OCI-LY1 (cell line): ENCODE data around the gene PCDHA1.

Experiments
- H2AFZ ChIP-seq: fragments of 200-600 bp; sonication (generic), shearing (Covaris generic); 2 replicates; pipeline ENCODE4 v1.6.0; 2014; ENCODE audit warnings: antibody characterized with exemption, mild to moderate bottlenecking, low read length
- H3F3A ChIP-seq: fragments of 200-600 bp; sonication (generic), shearing (Covaris generic); 2 replicates; pipeline ENCODE4 v1.6.0; 2014; ENCODE audit warnings: mild to moderate bottlenecking, antibody characterized with exemption, low read length, moderate library complexity; ENCODE audit not compliant: insufficient read depth
- H3K27ac ChIP-seq: fragments of 200-600 bp; sonication (generic); 2 replicates; pipeline ENCODE4 v1.5.1; 2014; ENCODE audit warnings: low read length, mixed run types, mild to moderate bottlenecking, low read depth; ENCODE audit not compliant: poor library complexity, severe bottlenecking
- H3K27me3 ChIP-seq: fragments of 200-600 bp; sonication (generic); 2 replicates; pipeline ENCODE4 v1.6.0; 2014; ENCODE audit warnings: antibody characterized with exemption, mild to moderate bottlenecking, low read length, moderate library complexity; ENCODE audit not compliant: insufficient read depth
- H3K36me3 ChIP-seq: fragments of 200-600 bp; sonication (generic); 2 replicates; pipeline ENCODE4 v1.6.1; 2014; ENCODE audit warnings: mild to moderate bottlenecking, antibody characterized with exemption, low read length, moderate library complexity, mixed read lengths; ENCODE audit not compliant: insufficient read depth
- H3K4me1 ChIP-seq: fragments of 200-600 bp; sonication (generic); 2 replicates; pipeline ENCODE4 v1.5.1; 2014; ENCODE audit warnings: mild to moderate bottlenecking, low read length, moderate library complexity; ENCODE audit not compliant: insufficient read depth, severe bottlenecking
- H3K4me2 ChIP-seq: fragments of 200-600 bp; sonication (generic), shearing (Covaris generic); 2 replicates; pipeline ENCODE4 v1.6.1; 2014; ENCODE audit warnings: low read length
- H3K4me3 ChIP-seq: fragments of 200-600 bp; sonication (generic); 2 replicates; pipeline ENCODE4 v1.5.1; 2014; ENCODE audit warnings: low read length, low read depth, mild to moderate bottlenecking, mixed read lengths; ENCODE audit not compliant: poor library complexity, severe bottlenecking
- H3K79me2 ChIP-seq: fragments of 200-600 bp; shearing (Covaris generic); 2 replicates; pipeline ENCODE4 v1.6.1; 2016; ENCODE audit warnings: mixed run types, low read length, mixed read lengths; ENCODE audit not compliant: insufficient read depth
- H3K9ac ChIP-seq: fragments of 200-600 bp; sonication (generic), shearing (Covaris generic); 2 replicates; pipeline ENCODE4 v1.6.1; 2014; ENCODE audit warnings: mild to moderate bottlenecking, low read length, mixed read lengths
- H3K9me2 ChIP-seq: fragments of 200-600 bp; sonication (generic), shearing (Covaris generic); 2 replicates; pipeline ENCODE4 v1.6.1; 2014; ENCODE audit warnings: low read depth, mild to moderate bottlenecking, low read length, mixed read lengths
- H3K9me3 ChIP-seq: fragments of 200-600 bp; shearing (Covaris generic); 2 replicates; pipeline ENCODE4 v1.6.1; 2014; ENCODE audit warnings: low read length, mixed read lengths
- H4K20me1 ChIP-seq: fragments of 200-600 bp; sonication (generic), shearing (Covaris generic); 2 replicates; pipeline ENCODE4 v1.6.0; 2016; ENCODE audit warnings: mild to moderate bottlenecking, low read length; ENCODE audit not compliant: insufficient read depth
- EZH2 ChIP-seq: fragments of 200-600 bp; sonication (generic), shearing (Covaris generic); IDR thresholded peaks from 2 replicates; pipeline ENCODE4 v1.8.0; 2017; ENCODE audit warnings: borderline replicate concordance, mixed run types, mild to moderate bottlenecking, antibody characterized with exemption, low read length, moderate library complexity, mixed read lengths
- TF ChIP-seq, protein P1 (sequence below): fragments of 200-600 bp; sonication (generic), shearing (Covaris generic); IDR thresholded peaks from 2 replicates; pipeline ENCODE4 v1.5.1; 2017; ENCODE audit warnings: mild to moderate bottlenecking, antibody characterized with exemption, low read length, moderate library complexity, mixed read lengths

Gene PCDHA1

DNA sequence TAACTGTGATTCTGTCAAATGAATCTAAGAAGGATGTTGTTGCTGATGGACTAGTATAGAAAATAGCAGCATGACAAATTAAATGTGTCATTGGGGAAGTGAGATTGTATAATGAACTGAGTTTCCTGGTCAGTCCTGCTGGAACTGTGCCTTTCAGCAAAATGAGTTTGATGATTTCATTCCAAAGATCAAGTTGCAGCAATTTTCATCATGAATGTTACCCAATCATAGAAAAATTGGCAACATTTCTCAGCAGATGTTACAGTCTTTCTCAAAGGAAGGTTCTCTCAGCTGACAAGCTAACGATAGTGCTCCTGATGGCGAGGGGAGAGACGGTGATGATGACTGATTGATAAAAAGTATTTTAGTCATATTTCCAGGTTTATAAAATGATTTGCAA lies 191.1 kb downstream of the PCDHA1 start:
- no peak overlapping the region for H3K27ac ChIP-seq

DNA sequence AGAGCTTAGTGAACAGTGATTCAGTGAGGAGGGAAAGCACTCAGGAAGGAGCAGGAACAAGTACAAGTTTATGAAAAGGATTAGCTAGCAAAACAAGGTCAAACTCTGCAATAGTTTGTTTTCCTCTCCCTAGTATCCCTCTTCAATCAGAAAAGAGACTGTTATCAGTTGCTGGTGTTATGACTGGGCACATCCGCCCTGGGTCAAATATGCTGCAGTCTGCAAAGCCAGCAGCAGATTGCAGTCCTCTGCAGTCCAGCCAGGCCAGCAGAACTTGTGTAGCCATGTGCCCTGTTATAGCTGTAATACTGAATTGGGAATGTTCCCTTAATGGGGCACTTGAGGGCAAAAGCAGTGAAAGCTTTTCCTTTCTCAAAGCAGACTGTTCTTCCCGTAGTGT lies 192.3 kb downstream of the PCDHA1 start:
- Histone ChIP-seq H3K27me3 (no peaks in the 10 kb centered on the region), H3K9ac (no peak overlapping the region), H3K9me3 (no peaks in the 10 kb centered on the region), H3K27ac (no peak overlapping the region), H3K36me3 (no peaks in the 10 kb centered on the region), H3F3A (no peaks in the 10 kb centered on the region), H3K79me2 (no peaks in the 10 kb centered on the region), H3K9me2 (no peaks in the 10 kb centered on the region), H3K4me2 (no peak overlapping the region), H4K20me1 (no peaks in the 10 kb centered on the region), H2AFZ (no peak overlapping the region), H3K4me1 (no peaks in the 10 kb centered on the region), H3K4me3 (no peak overlapping the region)
- TF ChIP-seq EZH2: no peak
- TF ChIP-seq, protein P1, sequence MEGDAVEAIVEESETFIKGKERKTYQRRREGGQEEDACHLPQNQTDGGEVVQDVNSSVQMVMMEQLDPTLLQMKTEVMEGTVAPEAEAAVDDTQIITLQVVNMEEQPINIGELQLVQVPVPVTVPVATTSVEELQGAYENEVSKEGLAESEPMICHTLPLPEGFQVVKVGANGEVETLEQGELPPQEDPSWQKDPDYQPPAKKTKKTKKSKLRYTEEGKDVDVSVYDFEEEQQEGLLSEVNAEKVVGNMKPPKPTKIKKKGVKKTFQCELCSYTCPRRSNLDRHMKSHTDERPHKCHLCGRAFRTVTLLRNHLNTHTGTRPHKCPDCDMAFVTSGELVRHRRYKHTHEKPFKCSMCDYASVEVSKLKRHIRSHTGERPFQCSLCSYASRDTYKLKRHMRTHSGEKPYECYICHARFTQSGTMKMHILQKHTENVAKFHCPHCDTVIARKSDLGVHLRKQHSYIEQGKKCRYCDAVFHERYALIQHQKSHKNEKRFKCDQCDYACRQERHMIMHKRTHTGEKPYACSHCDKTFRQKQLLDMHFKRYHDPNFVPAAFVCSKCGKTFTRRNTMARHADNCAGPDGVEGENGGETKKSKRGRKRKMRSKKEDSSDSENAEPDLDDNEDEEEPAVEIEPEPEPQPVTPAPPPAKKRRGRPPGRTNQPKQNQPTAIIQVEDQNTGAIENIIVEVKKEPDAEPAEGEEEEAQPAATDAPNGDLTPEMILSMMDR: no peak

More for the DNA sequence above, 191.1 kb downstream of the PCDHA1 start:
- Histone ChIP-seq H3K9ac (no peak overlapping the region), H3F3A (no peaks in the 10 kb centered on the region), H3K36me3 (no peaks in the 10 kb centered on the region), H3K27me3 (no peaks in the 10 kb centered on the region), H3K9me2 (no peaks in the 10 kb centered on the region), H2AFZ (no peak overlapping the region), H3K9me3 (no peaks in the 10 kb centered on the region), H3K4me3 (no peak overlapping the region), H3K4me2 (no peak overlapping the region), H3K4me1 (no peaks in the 10 kb centered on the region), H4K20me1 (no peaks in the 10 kb centered on the region), H3K79me2 (no peaks in the 10 kb centered on the region)
- TF ChIP-seq EZH2: no peak
- TF ChIP-seq, protein P1: no peak

DNA sequence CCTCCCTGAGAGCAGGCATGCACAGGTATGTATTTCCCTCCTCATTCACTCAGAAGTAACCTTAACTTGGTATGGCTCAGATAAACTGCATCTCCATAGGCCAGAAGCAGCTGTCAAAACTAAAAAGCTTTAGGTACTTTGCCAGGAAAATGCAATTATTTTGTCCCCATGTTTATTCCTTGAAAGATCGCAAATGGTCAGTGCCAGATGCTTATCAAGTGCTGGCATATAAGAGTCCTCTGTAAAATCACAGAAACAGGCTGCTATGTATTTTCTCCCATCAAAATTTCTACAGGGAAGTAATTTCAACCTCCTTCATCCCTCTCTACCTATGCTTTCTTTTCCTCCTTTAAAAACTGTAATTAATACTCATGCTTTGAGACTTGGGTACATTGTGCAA lies 193.0 kb downstream of the PCDHA1 start:
- no peaks in the 10 kb centered on the region for H3K36me3 ChIP-seq
- no peaks in the 10 kb centered on the region for H3K27me3 ChIP-seq
- H3K4me1 ChIP-seq: no peaks in the 10 kb centered on the region
- H3K9me2 ChIP-seq: no peaks in the 10 kb centered on the region
- no peak overlapping the region for H3K27ac ChIP-seq
- H3K79me2 ChIP-seq: no peaks in the 10 kb centered on the region
- no peak overlapping the region for H3K4me2 ChIP-seq
- H3K9me3 ChIP-seq: no peaks in the 10 kb centered on the region
- H3F3A ChIP-seq: no peaks in the 10 kb centered on the region
- no peaks in the 10 kb centered on the region for H4K20me1 ChIP-seq
- H3K4me3 ChIP-seq: no peak overlapping the region
- H3K9ac ChIP-seq: no peak overlapping the region
- TF ChIP-seq EZH2: no peak
- TF ChIP-seq, protein P1: no peak
- H2AFZ ChIP-seq: no peak overlapping the region
